GM19455 (cell line): ENCODE data around the gene THAP10.
"Not testable (repeated sequence)": the region's sequence is repeated elsewhere in the genome, so short reads cannot be mapped to it uniquely, and the experiment has no call there.

ENCODE experiments used
- ATAC-seq: cut with Tn5 transposase; IDR thresholded peaks from one replicate; pipeline ENCODE4 v1.9.1; 2021; ENCODE audit not compliant: unreplicated experiment

The THAP10 gene

DNA sequence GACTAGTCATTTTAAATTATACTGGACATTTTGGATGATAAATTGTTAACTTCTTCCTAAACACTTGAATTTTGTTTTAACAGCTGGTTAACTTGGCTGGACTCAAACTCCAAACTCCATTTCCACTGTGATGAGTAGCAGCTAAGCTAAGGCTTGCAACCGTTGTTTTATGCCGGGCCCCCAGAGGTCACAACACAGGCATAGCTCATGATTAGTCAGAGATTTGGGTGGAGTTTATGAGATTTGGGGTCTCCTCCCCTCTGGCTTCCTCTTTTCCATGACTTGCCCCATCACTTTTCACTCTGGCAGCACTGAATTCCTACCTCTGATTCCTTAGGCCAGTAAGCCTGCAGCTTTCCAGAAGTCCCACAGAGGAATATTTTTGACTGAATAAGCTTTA, 12.8 kb downstream of the THAP10 start:
- ATAC-seq = no peak

DNA sequence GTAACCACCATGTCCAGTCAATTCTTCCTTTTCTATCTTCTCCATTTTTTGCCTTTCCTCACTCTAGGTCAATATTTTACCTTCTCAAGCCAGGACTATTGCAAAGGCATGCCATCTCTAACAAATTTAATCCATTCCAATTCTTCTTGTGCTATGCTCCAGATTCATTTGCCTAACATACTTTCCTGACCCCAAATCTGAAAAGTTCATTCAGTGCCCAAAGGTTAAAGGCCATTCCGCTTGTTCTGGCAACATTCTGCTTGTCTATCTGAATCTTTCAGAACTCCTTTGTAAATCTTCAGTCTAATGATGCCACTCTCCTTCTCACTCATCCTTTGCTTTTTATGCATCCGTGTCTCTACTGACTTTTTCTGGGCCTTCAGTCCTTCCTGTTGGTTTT, 15.6 kb downstream of the THAP10 start:
- no peak for ATAC-seq

DNA sequence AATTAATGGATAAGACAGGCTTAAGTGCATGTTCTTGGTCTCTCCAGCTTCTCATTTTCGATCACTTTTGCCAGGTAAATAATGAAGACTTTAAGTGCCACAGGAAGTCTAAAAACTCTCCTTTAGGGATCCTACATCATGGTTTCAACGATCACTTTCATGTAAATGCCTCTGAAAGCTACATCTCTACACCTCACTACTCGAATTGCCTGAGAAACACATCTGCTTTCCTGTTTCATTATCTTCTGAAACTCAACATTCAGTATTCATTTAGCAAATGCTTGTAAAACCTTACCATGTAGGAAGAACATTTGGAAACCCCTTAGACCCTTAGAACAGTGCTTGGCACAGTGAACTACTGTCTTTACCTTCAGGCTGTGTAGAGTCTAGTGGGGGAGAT, 16.2 kb downstream of the THAP10 start:
- no peak for ATAC-seq

DNA sequence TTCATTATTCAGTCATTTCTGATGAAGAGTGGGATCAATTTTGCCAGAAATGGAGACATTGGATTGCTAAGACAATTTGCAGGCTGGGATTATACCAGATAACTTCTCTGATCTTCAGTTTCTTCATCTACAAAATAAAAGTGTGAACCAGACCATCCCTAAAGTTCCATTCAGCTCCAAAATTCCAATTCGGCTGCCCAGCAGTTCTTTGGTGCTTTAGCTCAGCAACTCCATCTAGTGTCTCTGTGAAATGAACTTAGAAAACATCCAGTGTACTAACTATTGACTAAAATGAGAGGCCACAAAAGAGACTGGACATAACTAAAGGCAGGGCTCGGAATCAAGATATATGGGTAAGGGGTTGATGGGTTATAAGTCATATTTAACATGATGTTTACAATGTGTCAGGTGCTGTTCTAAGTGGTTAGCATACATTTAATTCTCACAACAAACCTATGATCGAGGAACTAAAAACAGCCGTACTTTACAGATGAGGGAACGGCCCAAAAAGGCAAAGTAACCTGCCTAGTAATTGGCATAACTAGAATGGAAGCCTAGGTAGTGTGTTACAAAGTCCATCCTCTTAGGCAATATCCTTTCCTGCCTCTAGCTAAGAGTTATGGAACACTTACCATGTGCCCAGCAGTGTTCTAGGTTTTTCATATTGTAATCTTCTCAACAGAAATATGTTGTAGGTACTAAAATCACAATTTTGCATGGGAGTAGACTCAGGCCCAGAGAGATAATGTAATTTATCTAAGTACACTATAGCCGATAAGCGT, 17.0 kb downstream of the THAP10 start:
- ATAC-seq = no peak

DNA sequence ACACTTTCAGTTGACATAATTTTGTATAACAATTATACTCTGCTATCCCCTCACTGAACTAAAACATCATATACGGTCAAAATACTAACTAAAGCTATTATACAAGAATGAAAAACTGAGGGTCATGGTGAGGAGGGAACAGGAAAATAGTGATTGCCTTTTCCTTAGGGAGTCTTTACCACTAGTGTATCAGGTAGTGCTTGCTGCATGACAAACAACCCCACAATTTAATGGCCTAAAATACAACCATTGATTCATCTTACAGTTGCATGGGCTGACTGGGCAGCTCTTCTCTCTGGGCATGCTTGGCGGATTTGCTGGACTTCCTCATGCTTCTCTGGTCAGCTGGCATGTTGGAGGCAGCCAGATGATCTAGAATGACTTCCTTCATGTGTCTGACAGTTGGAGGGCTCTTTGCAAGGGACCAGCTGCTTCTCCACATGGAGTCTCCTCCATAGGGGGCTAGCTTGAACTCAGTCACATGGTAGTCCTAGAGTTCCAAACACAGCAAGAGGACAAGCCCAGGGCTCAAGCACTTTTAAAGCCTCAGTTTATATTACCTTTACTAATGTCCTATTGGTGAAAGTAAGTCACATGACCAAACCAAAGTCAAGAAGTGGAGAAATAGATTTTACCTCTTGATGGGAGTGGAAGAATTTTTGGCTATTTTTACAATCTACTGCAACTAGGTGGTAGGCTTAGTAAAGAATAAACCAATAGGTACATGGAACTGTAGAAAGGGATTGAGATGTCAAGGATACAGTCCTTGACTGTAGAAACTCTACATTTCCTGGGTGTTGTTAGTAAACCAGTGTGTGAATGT, 18.8 kb downstream of the THAP10 start:
- no peak for ATAC-seq

DNA sequence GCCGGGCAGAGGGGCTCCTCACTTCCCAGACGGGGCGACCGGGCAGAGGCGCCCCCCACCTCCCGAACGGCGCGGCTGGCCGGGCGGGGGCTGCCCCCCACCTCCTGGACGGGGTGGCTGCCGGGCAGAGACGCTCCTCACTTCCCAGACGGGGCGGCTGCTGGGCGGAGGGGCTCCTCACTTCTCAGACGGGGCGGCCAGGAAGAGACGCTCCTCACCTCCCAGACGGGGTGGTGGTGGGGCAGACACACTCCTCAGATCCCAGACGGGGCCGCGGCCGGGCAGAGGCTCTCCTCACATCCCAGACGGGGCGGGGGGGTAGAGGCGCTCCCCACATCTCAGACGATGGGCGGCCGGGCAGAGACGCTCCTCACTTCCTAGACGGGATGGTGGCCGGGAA, 20.7 kb downstream of the THAP10 start:
- not testable (repeated sequence) for ATAC-seq

DNA sequence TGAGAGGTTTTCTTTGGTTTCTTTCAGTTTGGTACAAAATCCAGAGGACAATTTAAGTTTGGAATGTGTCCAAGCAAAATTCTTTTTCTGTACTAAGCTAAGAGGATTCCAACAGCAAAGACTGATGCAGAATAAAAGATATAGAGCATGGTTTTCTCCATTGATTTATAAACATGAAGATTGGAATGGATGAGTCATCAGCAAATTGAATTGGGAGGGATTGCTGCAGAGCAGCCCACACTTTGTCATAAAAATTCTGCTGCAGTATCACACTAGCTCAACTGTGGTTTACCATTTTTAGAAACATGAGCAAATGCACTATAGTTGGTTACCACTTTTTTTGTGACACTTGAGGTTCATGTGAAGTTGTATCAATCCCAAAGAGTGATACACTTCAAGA, 22.2 kb downstream of the THAP10 start:
- ATAC-seq = no peak

DNA sequence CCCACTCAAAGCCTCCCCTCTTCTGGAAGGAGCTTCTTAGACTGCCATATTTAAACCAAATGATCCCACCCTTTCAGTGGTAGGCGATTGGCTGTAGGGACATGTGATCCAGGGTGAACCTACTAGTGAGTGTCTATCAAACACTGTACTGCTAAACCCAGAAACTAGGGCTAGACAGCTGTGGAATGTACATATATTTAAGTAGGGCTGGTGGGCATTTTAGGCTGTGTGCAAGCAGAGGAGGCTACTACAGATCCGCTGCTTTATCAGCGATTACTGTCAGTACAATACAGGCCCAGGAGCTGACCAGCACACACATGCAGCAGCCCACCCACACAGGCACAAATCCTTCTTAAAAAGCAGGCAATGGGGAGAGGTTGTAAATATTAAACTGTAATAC, 22.9 kb downstream of the THAP10 start:
- no peak for ATAC-seq

DNA sequence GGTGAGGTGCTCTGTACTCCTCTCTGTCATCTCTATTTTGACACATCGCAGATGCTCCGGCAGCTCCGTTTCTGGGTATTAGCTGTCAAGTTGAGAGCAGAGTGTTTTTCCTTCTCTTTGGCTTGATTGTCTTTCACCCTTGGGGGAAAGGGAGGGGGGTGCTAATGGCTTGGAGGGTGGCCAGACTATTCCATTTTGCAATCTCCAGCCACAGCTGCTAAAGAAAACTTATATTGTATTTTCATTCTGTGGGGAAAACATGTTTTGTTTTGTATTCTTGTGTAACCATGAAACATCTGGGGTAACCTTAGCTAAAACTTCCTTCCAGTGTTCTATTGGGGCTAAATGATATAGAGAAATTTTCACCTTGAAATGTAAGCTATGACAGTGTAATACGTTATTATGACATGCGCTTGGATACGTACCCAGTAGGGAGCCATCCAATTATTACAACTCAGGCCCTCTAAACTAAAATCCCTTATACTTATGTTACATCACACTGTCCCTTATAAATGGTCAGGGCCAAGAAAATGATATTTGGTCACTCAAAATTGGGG, 24.2 kb downstream of the THAP10 start:
- ATAC-seq = no peak

DNA sequence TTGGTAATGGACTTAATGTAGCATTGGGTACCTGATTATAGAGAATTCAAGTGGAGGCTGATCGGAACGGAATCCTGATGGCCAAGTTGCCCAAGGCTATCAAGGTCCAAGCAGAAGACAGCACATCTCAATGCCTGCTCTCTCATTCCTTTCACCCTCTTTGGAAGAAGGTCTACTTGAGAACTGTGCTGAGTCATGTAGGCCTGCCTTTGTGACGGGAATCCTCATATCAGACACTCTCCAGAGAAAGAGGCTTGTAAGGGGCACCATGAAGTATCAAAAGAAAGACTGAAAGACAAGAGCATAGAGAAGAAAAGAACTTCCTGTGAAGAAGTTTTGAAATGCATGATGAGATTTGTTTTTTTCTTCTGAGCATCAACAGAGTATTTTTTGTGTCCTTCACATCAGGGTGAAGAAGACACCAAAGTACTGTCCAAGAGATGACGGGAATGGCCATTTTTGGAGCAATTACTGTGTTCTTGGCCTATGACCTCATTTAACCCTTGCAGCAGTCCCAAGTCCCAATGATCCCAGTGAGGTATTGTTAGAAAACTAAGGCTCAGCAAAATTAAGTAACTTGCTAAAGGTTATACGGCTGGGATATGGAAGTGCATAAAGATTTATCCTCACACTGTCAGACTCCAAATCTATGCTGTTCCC, 25.1 kb downstream of the THAP10 start:
- ATAC-seq = no peak

DNA sequence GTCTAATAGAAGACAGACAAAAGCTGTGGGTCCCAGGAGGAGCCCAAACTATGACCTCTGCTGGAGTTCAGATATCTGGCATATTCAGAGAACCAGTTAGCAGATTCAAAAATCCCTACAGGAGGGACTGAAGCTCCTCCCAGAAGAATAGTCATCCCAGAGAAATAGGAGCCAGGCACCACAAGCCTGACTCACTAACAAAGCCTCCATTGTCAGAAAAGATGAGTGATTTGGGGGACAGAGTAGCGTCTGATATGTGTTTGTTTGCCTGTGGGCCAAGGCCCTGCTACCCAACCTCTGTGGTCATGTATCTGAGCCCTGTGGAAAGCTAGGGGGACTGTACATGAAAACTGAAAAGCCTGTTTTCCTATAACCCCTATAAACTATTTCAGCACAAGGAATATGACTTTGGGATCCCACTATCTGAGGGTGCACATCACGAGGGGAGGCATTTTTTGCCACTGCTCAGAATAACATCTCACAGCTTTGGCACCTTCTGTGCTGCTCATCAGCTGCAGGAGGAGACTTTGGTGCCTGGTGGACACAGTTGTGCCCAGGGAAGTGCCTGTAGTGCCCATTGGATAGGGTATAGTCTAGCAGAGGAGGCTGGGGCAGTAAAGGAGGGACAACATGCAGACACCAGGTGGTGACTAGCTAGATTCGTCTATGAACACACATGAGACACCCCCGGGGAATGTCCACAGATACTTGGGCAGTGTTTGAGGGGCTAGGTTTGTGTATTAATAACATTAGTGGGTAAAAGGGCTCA, 28.6 kb downstream of the THAP10 start:
- ATAC-seq = no peak

DNA sequence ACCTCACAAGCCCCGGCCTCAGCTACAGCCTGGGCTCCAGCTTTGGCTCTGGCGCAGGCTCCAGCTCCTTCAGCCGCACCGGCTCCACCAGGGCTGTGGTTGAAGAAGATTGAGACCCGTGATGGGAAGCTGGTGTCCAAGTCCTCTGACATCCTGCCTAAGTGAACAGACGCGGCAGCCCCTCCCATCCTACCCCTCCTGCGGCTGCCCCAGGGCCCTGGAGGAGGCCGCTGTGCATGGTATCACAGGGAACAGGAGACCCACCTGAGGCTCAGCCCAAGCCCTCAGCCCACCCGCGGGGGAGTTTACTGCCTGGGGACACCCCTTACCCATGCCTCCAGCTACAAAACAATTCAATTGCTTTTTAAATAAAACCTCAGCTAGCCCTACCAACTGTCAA, 32.2 kb downstream of the THAP10 start:
- ATAC-seq = no peak

DNA sequence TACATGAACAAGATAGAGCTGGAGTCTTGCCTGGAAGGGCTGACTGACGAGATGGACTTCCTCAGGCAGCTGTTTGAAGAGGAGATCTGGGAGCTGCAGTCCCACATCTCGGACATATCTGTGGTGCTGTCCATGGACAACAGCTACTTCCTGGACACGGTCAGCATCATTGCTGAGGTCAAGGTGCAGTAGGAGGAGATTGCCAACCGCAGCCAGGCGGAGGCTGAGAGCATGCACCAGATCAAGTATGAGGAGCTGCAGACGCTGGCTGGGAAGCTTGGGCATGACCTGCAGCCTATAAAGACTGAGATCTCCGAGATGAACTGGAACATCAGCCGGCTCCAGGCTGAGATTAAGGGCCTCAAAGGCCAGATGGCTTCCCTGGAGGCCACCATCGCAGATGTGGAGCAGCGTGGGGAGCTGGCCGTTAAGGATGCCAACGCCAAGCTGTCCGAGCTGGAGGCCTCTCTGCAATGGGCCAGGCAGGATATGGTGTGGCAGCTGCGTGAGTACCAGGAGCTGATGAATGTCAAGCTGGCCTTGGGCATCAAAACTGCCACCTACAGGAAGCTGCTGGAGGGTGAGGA, 32.8 kb downstream of the THAP10 start:
- no peak for ATAC-seq

DNA sequence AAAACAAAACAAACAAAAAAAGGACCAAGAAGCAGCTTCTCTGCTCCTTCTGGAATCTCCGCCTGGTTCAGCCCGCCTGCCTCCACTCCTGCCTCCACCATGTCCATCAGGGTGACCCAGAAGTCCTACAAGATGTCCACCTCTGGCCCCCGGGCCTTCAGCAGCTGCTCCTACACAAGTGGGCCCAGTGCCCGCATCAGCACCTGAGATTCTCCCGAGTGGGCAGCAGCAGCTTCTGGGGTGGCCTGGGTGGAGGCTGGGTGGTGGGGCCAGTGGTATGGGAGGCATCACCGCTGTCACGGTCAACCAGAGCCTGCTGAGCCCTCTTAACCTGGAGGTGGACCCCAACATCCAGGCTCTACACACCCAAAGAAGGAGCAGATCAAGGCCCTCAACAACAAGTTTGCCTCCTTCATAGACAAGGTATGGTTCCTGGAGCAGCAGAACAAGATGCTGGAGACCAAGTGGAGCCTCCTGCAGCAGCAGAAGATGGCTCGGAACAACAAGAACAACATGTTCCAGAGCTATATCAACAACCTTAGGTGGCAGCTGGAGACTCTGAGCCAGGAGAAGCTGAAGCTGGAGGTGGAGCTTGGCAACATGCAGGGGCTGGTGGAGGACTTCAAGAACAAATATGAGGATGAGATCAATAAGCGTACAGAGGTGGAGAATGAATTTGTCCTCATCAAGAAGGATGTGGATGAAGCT, 33.5 kb downstream of the THAP10 start:
- not testable (repeated sequence) for ATAC-seq

DNA sequence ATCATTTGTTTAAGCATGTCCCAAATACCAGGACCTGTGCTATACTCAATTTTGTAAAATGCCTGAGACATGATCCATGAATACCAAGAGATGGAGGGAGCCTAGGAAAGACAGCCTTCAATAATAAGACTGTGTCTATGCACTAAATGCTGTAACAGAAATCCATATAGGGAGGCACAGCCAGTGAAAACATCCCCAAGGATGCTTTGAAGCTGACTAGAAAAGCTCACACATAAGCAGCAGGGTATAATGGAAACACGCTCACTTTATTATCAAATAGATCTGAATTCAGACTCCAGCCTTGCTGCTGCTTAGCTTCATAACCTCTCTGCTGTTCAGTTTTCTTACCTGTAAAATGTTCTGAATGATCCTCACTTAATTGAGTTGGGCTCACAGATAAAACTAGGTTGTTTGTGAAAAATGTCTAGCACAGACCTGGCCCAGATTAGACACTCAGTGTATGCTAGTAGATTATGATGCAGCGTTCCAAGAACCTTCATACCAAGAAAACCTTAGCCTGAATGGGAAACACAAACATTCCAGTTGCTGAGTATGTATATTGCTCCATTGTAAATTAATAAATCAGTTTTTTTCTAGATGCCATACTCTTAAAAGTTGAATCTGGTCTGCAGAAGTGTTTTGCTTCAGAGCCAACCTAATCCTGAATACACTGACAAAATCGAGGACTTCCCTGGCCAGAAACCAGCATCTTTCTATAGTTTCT, 34.5 kb downstream of the THAP10 start:
- no peak for ATAC-seq

DNA sequence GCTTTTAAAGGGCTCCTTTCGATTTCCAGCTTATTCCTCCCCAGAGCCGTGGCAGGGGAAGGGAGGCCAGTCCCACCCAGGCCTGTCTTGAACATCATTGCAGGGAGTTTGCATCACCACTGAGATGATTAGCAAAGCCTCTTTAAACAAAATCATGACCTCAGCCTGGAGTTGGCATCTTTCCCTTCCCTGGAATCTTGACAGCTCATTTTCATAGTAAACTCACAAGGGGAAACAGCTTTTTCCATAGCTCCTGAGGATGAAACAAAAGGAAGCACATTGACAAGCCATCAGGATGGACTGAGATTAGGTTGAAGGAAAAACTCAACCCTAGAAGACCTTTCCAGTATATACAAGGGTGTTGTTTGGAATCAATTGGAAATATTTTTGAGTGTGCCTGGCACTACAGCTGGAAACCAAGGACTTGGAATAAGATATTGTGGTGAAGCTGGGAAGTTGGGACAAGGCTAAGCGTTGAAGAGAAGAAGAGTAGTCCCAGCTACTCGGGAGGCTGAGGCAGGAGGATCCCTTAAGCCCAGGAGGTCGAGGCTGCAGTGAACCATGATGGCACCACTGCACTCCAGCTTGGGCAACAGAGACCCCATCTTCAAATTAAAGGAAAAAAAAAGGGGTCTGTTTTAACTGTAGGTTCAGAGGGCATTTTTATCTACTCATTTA, 35.2 kb downstream of the THAP10 start:
- ATAC-seq = no peak

DNA sequence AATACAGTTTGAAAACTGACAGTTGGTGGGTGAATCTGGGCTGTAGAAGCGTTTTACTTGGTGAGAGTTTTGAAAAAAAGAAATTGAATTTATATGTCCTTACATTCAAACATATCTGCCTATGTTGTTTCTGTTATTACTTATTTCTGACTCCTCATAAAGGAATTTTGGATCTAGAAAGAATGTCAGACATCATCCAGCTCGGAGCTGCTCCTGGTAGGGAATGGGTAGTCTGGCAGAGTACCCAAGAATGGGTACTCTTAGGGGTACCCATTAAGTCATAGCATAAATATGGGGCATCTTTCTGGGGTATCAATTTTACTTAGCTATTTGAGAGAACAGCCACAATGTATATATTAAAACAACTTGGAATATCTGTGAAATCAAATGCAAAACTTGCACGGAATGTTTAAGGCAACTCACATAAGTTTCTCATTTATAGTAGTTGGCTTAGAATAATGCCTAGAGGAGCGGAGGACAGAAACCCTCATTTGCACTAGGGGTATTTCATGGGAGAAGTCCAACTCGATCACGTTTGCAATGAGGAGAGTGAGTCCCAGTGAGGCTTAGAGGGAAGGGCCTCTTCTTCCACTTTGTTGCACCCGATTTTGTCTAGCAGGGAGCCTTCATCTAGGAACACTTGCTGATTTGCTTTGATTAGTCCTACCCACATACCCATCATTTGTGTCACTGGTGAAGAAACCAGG, 35.9 kb downstream of the THAP10 start:
- ATAC-seq = no peak

DNA sequence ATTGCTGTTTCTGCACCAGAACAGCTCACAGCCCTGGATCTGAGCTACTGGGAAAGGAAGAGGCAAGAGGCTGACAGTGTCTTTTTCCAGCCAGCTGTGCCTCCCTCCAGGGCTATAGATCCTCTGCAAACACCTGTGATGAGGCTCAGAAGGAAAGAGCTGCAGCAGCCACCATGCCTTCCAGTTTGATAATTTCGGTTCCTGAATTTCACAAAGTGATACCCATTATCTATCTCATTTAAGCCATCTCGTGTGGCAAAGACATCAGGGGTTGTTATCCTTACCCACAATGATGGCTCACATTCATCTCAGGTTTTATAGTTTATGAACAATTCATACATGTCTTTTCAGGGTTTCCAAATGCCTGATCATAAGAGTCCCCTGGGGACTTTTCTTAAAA, 36.5 kb downstream of the THAP10 start:
- no peak for ATAC-seq
